ENCODE results near the gene TCHP. TPM values are rescaled to one million over a fixed set of nuclear protein-coding genes. Genes with fewer than 3 reads are reported as not detected.
"Not testable (repeated sequence)": the region's sequence is repeated elsewhere in the genome, so short reads cannot be mapped to it uniquely, and the experiment has no call there.

The TCHP gene
- total and polyA plus RNA-seq, 2 experiments from 2014 or later, result 3.1 to 6.2 TPM

- H3K4me1 Mint-ChIP-seq; H3K4me2 ChIP-seq; H3K36me3 Mint-ChIP-seq (ENCODE audit: low read depth); H3K27ac Mint-ChIP-seq; H2AFZ ChIP-seq; H3K79me2 ChIP-seq (replicated peaks; ENCODE audit: insufficient read depth); H3K9me3 Mint-ChIP-seq; ATAC-seq; H3K4me3 ChIP-seq; H4K20me1 ChIP-seq (replicated peaks; ENCODE audit: insufficient read depth); H3K27ac ChIP-seq (ENCODE audit: low read depth); H3K36me3 ChIP-seq (ENCODE audit: insufficient read depth); H3K4me1 ChIP-seq (ENCODE audit: insufficient read depth); H3K27me3 ChIP-seq (ENCODE audit: insufficient read depth); H3F3A ChIP-seq (replicated peaks; ENCODE audit: low read depth); H3K4me3 Mint-ChIP-seq; H3K9me2 ChIP-seq (ENCODE audit: insufficient read depth); DNase-seq (ENCODE audit: low spot score): not testable (repeated sequence)
- peaks cover 10% of the 10 kb centered on the region for H3K27me3 Mint-ChIP-seq (ENCODE audit: insufficient read depth, low read depth, poor library complexity)
These were observed 49.6 kb upstream of the TCHP start for GRCh38 chr12:109850518-109850917.

- Mint-ChIP-seq H3K27ac (no peak overlapping the region), H3K36me3 (ENCODE audit: low read depth) (peaks cover 26% of the 10 kb centered on the region), H3K4me1 (no peaks in the 10 kb centered on the region), H3K4me3 (no peak overlapping the region), H3K27me3 (ENCODE audit: insufficient read depth, low read depth, poor library complexity) (no peaks in the 10 kb centered on the region), H3K9me3 (no peaks in the 10 kb centered on the region; the same call in 2 of the 3 replicates)
- Histone ChIP-seq H3K4me2 (no peak overlapping the region), H3K4me3 (no peak overlapping the region), H3K27me3 (ENCODE audit: insufficient read depth) (no peaks in the 10 kb centered on the region), H3K27ac (ENCODE audit: low read depth) (no peak overlapping the region), H3K4me1 (ENCODE audit: insufficient read depth) (no peaks in the 10 kb centered on the region), H3K36me3 (ENCODE audit: insufficient read depth) (peaks cover 3% of the 10 kb centered on the region; the same call in 1 of the 2 replicates), H3F3A (replicated peaks; ENCODE audit: low read depth) (no peaks in the 10 kb centered on the region), H3K79me2 (replicated peaks; ENCODE audit: insufficient read depth) (no peaks in the 10 kb centered on the region), H2AFZ (no peak overlapping the region), H3K9me2 (ENCODE audit: insufficient read depth) (no peaks in the 10 kb centered on the region), H4K20me1 (replicated peaks; ENCODE audit: insufficient read depth) (no peaks in the 10 kb centered on the region)
- DNase-seq (ENCODE audit: low spot score), result no peak
- no peak for ATAC-seq
- TF ChIP-seq POLR2AphosphoS5 (IDR thresholded peaks at IDR 0.05; ENCODE audit: low read depth) (no peak), EZH2 (IDR thresholded peaks at IDR 0.05; ENCODE audit: low read depth, unreplicated experiment) (no peak), ZNF462 (CRISPR knock-in tag; IDR thresholded peaks at IDR 0.05) (no peak), CREB1 (CRISPR knock-in tag; IDR thresholded peaks at IDR 0.05; ENCODE audit: low read depth) (no peak), EZH2phosphoT487 (IDR thresholded peaks at IDR 0.05; ENCODE audit: unreplicated experiment) (no peak), ETS1 (IDR thresholded peaks at IDR 0.05) (no peak), ZNF331 (CRISPR knock-in tag; IDR thresholded peaks at IDR 0.05; ENCODE audit: low read depth) (no peak)
These were observed 44.7 kb upstream of the TCHP start for GRCh38 chr12:109855377-109855776.
